Anterior cingulate cortex (tissue), 58 donors: ENCODE data around the gene USP49.

Experiments used
- DNase-seq, 58 donors: peaks; one replicate each; lab custom pipeline; 2025; lab: John Stamatoyannopoulos, UW

USP49 gene

GRCh38 chr6:41932378-41932777 lies 37.2 kb upstream of the USP49 start:
- DNase-seq: no peak

- DNase-seq: no peak
Measured at GRCh38 chr6:41931792-41932191, 36.6 kb upstream of the USP49 start.

- DNase-seq: no peak
Measured at GRCh38 chr6:41929924-41930323, 34.7 kb upstream of the USP49 start.

GRCh38 chr6:41927253-41927652 lies 32.1 kb upstream of the USP49 start:
- DNase-seq: no peak

GRCh38 chr6:41922154-41922553 lies 27.0 kb upstream of the USP49 start:
- DNase-seq: no peak

- peak in 3 of 58 donors; percentile 36 to 63 (median 41) for DNase-seq
Measured at GRCh38 chr6:41921712-41921998, 26.5 kb upstream of the USP49 start.

GRCh38 chr6:41920921-41921711 lies 25.9 kb upstream of the USP49 start, which contains the start of the genes BYSL and MED20:
Gene BYSL, plus strand, starts transcription at chr6:41921499. Its CDS starts 64 bp downstream, at chr6:41921563.
Gene MED20, minus strand, starts transcription at chr6:41921139. Its CDS starts 121 bp downstream, at chr6:41921018.
- peak; percentile 73 to 99 (median 94) for DNase-seq

GRCh38 chr6:41917528-41917927 lies 22.4 kb upstream of the USP49 start:
- DNase-seq: no peak

GRCh38 chr6:41914869-41915530 lies 19.8 kb upstream of the USP49 start:
- no peak for DNase-seq

- no peak for DNase-seq
Measured at GRCh38 chr6:41914343-41914742, 19.2 kb upstream of the USP49 start.

GRCh38 chr6:41909727-41910126 lies 14.6 kb upstream of the USP49 start:
- no peak for DNase-seq

GRCh38 chr6:41901882-41902519 lies 6.8 kb upstream of the USP49 start:
- no peak for DNase-seq

- no peak for DNase-seq
Measured at GRCh38 chr6:41900861-41901260, 5.7 kb upstream of the USP49 start.

GRCh38 chr6:41896281-41896680 lies 1.1 kb upstream of the USP49 start:
- no peak for DNase-seq

- DNase-seq: peak in 16 of 58 donors; percentile 2 to 80 (median 28)
Measured at GRCh38 chr6:41894366-41895299, 542 bp downstream of the USP49 start.

- no peak for DNase-seq
Measured at GRCh38 chr6:41892921-41893564, 2.1 kb downstream of the USP49 start.

- no peak for DNase-seq
Measured at GRCh38 chr6:41887331-41887751, 7.8 kb downstream of the USP49 start.

- DNase-seq: no peak
Measured at GRCh38 chr6:41885930-41886329, 9.2 kb downstream of the USP49 start.

GRCh38 chr6:41884957-41885356 lies 10.2 kb downstream of the USP49 start:
- DNase-seq: no peak

GRCh38 chr6:41881506-41881905 lies 13.7 kb downstream of the USP49 start:
- DNase-seq: no peak
